ENCODE measurements around the gene MRPS15.
A peak's percentile ranks its signal among the peaks of the same experiment; 100 is the strongest.

MRPS15 gene

GRCh38 chr1:36458910-36459309 is 5.3 kb downstream of the MRPS15 start:
- DNase-seq (ENCODE audit: low read depth in 2 of 2), result no peak

DNA sequence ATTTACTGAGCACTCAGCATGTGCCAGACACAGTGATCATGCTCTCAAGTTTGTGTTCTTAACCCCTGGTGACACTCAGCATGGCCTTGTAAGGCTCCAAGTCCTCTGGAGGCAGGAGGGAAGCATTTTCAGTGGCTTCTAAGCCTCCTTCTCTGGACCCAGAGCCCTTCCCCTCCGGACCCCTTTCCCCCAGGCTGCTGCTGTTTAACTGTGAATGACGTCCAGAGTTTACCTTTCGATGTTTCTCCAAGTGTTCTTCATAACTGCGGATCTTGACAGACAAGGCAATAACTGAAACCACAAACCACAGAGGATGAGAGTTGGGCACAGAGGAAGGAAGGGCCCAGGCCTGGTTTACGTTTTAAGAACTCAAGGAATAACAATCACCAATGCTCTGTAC is 6.5 kb downstream of the MRPS15 start:
- no peak for DNase-seq (ENCODE audit: low read depth in 2 of 2)

- no peak for DNase-seq (ENCODE audit: low read depth in 2 of 2)
These were observed 7.7 kb downstream of the MRPS15 start for GRCh38 chr1:36456391-36456928.

- no peak for DNase-seq (ENCODE audit: low read depth in 2 of 2)
These were observed 8.8 kb downstream of the MRPS15 start for GRCh38 chr1:36455386-36455785.

GRCh38 chr1:36453600-36454388 is 10.4 kb downstream of the MRPS15 start:
- no peak for DNase-seq (ENCODE audit: low read depth in 2 of 2)

DNA sequence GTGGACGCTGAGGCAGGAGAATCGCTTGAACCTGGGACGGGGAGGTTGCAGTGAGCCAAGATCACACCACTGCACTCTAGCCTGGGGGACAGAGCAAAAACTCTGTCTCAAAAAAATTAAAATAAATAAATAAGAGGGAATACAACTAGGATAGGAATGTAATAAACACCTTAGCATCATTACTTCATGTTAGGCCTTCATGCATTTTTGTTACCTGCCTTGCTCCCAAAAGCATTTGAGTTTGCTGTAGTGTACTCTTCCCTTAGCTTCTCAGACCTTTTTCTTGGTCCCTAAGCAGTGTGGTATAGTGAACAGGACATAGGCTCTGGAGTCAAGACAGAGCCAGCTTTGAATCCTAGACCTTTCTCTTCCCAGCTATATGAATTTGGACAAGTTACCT is 11.1 kb downstream of the MRPS15 start:
- DNase-seq (ENCODE audit: low read depth in 2 of 2), result no peak

- no peak for DNase-seq (ENCODE audit: low read depth in 2 of 2)
These were observed 13.3 kb downstream of the MRPS15 start for GRCh38 chr1:36450919-36451305.

GRCh38 chr1:36450270-36450918 is 13.8 kb downstream of the MRPS15 start, which contains the start of gene OSCP1:
TSS of gene OSCP1 (minus strand) at chr1:36450451. CDS start at chr1:36450369, 82 bp downstream.
- DNase-seq (ENCODE audit: low read depth in 2 of 2), result peak; percentile 64 to 74

DNA sequence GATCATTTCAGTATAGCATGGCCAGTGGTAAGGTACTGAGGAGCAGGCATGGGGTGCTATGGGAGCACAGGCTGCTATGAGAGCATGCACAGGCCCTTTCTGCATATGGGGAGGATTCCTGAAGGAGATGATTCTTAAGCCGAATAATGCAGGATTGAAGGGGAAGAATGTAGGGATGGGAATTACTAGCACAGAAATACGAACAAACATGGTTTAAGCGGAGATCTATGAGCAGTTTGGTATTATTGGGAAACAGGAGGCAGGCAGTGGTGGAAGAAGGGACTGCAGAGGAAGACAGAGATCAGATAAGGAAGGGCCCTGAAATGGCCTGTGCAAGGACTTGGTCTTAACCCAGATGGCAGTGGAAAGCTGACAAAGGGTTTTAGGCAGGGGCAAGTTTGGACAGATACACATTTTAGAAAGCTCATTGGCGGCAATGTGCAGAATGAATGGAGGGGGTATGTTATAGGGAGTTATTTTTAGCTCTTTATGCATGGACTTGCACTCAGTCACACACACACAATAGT is 15.6 kb downstream of the MRPS15 start:
- no peak for DNase-seq (ENCODE audit: low read depth in 2 of 2)

- DNase-seq (ENCODE audit: low read depth in 2 of 2), result no peak
These were observed 16.7 kb downstream of the MRPS15 start for GRCh38 chr1:36447450-36447849.

DNA sequence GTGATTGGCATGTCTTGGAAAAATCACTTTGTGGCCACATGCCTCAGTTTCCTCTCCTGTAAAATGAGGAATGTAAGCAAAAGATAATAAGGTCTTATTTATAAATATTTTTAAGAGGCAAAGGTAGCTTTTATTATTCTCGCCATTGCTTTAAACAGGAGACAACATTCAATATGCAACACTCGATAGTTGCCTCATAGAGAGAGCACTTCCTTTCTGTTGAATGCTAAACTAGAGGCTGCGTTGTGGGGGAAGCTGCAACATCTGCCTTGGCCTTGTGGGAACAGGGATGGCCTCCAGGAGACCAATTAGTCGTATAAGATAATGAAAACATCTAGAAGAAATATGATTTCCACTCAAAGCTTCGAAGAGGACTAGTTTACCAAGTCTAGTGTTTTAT is 17.4 kb downstream of the MRPS15 start:
- no peak for DNase-seq (ENCODE audit: low read depth in 2 of 2)

GRCh38 chr1:36446271-36446670 is 17.9 kb downstream of the MRPS15 start:
- no peak for DNase-seq (ENCODE audit: low read depth in 2 of 2)

DNA sequence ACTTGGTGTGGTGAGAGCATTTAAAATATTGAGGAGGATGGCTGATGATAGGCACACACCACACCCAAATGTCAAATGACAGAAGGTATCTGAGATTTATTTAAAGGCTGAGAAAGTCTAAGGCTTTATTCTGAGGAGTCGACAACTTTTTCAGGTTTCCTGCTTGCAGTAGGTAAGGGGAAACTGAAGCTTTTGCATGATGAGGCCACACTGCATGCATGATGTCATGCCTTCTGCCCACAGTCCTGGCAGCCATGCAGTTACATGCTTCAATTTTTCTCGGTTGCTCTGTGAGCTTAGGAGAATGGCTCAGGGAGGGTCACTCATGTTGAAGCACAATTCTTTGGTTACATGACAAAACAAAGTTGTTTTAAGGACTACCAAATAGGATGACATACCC is 20.9 kb downstream of the MRPS15 start:
- DNase-seq (ENCODE audit: low read depth in 2 of 2), result no peak

GRCh38 chr1:36442337-36442736 is 21.8 kb downstream of the MRPS15 start:
- no peak for DNase-seq (ENCODE audit: low read depth in 2 of 2)

DNA sequence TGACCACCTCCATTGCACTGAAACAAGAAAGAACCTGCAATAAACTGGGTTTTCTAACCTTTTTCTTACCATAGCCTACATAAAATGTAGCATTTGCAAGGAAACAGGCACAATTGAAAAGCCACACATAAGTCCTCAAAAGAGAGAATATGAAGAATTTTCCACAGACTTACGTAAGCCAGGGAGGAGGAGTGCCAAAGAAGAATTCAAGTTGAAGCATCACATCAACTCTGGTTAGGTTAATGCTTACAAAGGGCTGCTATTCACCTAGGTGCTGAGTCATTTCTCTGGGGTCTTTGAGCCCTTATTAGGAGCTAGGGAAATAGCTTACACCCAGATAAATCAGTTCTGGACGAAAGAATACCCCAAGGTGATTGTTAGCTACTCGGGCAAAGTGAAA is 23.5 kb downstream of the MRPS15 start:
- DNase-seq (ENCODE audit: low read depth in 2 of 2), result no peak

DNA sequence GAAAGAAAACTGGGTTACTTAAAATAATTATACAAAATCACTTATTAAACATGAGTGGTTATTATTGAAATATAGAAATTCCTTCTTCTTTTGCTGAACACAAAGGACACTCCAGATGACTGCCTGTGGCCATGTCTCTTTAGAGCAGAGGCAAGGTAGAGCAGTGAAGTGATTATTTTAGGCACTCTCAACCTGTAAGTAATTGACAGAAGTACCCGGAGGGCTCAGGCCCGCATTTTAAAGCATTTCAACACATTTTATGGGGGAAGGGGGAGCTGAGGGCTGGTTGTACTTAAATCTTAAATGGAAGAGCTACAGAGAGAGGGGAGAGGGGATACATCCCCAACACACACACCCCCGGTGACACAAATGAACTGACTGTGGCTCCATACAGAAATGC is 24.1 kb downstream of the MRPS15 start:
- no peak for DNase-seq (ENCODE audit: low read depth in 2 of 2)

DNA sequence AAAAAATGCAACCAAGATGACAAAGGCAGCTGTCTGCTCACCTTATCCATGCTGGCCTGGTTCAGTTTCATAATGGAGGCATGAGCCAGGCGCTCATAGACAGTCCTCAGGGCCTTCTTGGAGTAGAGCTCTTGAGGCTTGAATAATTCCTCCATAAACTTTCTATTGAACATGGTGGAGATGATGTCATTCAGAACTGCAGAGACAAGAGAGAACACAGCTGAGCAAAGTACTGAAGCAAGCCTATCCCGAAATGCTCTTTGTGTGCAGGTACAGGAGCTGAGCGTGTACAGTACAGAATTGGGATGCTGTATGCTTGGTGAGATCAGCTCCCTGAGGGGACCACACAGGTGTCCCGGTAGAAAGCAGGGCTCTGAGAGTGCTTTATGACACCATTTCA is 25.5 kb downstream of the MRPS15 start:
- DNase-seq (ENCODE audit: low read depth in 2 of 2), result no peak

- no peak for DNase-seq (ENCODE audit: low read depth in 2 of 2)
These were observed 27.4 kb downstream of the MRPS15 start for GRCh38 chr1:36436821-36437220.

DNA sequence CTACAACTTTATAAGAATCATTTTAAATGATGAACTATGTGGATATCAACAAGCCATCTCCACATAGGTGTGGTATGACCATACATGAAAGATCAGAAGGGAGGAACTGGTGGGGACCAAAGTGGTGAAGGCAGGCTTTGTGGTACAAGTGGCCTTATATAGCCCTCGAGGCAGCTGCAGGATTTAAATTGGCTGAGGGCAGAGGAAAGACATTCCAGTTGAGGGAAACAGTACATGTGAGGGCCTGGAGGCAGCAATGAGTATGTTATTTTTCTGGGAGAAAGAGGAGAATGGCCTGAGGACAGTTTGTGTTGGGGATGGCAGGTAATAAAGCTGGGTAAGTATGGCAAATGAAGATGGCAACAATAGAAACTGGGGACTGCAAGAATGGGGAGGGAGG is 31.1 kb downstream of the MRPS15 start:
- DNase-seq (ENCODE audit: low read depth in 2 of 2), result no peak

- DNase-seq (ENCODE audit: low read depth in 2 of 2), result no peak
These were observed 31.6 kb downstream of the MRPS15 start for GRCh38 chr1:36432616-36433015.

- no peak for DNase-seq (ENCODE audit: low read depth in 2 of 2)
These were observed 38.4 kb downstream of the MRPS15 start for GRCh38 chr1:36425791-36426190.

DNA sequence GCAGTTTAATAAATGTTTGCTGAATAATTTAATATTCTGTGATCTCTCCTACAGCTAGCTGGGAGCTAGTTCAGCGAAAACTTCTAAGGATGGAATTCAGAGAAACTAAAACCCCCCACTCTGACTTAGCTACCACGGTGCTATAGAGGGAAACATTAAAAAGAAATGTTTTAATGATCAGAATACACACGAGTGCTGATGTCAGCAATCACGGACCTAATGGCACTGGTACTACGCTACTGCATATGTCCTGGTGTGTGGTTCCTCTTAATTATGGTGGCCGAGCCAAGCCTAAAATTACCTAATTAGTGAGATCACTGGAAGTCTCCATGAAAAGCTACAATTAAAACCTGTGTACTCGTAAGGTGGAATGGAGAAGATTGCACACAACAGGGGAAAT is 42.5 kb downstream of the MRPS15 start:
- no peak for DNase-seq (ENCODE audit: low read depth in 2 of 2)

GRCh38 chr1:36420836-36421317 is 43.3 kb downstream of the MRPS15 start:
- DNase-seq (ENCODE audit: low read depth in 2 of 2), result peak; percentile 72 to 87

Measured in activated CD8-positive, alpha-beta memory T cell treated with anti-CD3 and anti-CD28 coated beads for 4 hours (primary cell).